AG20443 (cell line): ENCODE measurements around the gene ZMYM3.
"Not testable (repeated sequence)": the region's sequence is repeated elsewhere in the genome, so short reads cannot be mapped to it uniquely, and the experiment has no call there.

Experiments
- DNase-seq: peaks from one replicate; pipeline ENCODE4 v3.0.0; 2012; ENCODE audit warnings: low spot score, mixed read lengths

ZMYM3 gene

GRCh38 chrX:71254092-71254963, at the start of gene ZMYM3:
Gene ZMYM3 (minus strand): TSS chrX:71254140. CDS start chrX:71253255, 885 bp downstream.
- DNase-seq, result peak; percentile 95

DNA sequence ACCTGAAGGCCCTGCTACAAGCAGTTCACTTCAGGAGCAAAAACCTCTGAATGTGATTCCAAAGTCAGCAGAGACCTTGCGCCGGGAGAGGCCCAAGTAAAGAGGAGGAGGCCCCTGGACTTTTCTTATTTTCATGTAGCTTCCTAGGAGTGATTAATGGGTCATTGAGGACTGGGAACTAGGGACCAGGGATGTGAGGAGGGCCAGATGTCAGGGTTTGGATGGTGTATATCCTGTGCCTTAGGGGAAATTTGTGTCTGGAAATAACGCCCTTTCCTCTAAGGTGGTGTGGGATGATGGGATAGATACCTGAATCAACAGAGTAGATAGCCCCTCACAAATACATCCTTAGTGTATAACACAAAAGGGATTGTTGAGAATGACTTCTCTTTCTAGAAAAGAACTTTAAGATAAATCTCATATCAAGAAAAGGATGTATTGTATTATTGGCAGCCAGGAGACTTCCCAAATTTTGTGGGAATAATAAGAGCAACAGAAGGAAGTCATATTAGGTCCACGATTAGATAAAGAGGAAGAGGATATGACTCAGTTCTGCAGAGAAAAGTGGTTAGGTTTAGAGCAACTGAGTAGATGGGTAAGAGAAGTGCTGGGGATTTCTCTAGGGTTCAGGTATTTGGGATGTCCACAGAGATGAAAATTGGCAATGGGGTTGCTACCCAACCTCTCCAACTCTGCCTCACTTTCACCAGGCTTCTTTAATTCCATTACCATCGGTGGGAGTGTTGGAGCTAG, 48.7 kb upstream of the ZMYM3 start:
- no peak for DNase-seq

DNA sequence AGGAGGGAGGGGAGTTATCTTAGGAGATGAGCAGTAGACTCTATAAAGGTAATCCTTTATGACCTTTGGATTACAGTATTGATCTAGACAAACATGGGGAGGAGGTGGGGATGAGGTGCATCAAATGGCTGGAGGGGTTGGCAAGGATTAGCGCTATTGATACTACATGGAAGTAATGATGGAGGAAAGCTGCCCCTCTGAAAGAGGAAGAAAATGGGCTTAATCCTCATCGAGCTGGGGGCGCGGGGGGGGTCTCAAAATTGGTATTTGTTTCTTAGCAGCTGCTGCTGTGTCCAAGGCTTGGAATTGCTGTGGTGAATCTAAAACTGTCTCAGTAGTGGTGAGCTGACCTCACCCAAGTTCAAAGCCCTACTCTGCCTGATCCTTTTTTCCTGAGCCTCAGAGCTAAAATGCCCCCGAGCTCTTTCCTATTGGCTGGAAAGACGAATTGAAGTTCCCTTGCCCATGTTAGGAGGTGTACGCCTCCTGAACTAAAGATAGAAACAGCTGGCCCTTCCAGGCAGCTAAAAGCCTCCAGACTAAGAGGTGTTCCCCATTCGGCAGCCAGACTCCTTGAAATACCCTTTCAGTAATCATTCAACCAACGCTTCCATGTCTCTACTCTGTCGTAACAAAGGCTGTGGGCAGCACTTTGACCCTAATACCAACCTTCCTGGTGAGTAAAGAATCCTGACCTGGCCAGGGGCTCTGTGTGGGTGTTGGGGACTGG, 47.4 kb upstream of the ZMYM3 start, which contains the start of gene ITGB1BP2:
TSS of gene ITGB1BP2 (plus strand) at position 556 of the 730 bp plus-strand sequence. CDS start at position 613, 57 bp downstream.
- peak; percentile 27 for DNase-seq

- not testable (repeated sequence) for DNase-seq
Measured at GRCh38 chrX:71300495-71300894, 46.6 kb upstream of the ZMYM3 start.

GRCh38 chrX:71300064-71300463, 46.1 kb upstream of the ZMYM3 start:
- not testable (repeated sequence) for DNase-seq

DNA sequence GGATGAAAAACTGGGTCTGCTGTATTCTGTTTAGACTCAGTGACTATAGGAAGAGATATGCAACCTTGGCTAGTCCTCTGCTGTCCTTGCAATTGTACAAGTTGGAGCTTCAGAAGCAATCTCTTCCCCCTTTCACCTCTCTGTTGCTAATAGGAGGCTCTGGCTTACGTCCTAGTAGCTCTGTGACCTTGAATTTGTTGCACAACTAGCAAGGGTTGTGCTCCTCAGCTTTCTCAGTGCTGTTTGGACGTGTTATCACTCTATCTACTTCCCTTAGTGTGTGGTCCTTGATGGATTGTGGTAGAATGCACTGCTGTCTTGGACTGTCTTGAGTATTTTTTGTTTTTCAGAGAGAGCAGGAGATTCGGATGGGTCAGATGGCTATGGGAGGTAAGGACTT, 44.2 kb upstream of the ZMYM3 start:
- no peak for DNase-seq

DNA sequence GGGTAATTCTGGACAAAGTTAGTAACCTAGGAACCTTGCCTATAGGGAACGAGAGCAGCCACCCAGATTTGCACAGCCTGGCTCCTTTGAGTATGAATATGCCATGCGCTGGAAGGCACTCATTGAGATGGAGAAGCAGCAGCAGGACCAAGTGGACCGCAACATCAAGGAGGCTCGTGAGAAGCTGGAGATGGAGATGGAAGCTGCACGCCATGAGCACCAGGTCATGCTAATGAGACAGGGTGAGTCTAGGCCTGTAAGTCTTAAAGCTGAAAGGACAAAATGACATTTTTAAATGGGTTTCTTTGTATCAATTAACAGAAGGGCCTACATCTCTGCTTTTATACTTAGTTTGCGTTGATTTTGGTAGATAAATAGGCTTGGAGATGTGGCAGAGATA, 42.9 kb upstream of the ZMYM3 start:
- no peak for DNase-seq

DNA sequence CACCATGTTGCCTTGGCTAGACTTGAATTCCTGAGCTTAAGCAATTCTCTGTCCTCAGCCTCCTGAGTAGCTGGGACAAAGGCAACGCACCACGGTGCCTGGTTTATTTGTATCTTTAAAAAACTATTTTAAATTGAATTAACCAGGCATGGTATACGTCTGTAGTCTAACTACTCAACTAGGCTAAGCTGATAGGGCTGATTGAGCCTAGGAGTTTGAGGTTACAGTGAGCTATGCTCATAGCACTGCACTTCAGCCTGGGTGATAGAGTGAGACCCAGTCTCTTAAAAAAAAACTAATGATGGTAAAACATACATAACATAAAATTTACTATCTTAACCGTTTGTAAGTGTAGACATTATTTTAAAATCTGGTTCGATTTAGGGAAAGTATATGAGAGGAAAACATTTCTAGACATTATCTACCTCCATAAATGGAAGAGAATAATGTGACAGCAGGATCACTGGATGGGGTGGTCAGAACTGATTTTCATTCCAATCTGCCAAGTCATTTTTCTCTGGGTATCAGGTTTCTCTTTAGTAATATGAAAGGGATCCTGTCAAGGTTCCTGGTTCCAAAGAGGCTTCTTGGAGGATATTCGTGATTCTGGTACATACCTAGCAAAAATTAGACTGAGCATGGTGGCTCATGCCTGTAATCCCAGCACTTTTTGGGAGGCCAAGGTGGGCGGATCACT, 38.9 kb upstream of the ZMYM3 start:
- peak; percentile 33 for DNase-seq

DNA sequence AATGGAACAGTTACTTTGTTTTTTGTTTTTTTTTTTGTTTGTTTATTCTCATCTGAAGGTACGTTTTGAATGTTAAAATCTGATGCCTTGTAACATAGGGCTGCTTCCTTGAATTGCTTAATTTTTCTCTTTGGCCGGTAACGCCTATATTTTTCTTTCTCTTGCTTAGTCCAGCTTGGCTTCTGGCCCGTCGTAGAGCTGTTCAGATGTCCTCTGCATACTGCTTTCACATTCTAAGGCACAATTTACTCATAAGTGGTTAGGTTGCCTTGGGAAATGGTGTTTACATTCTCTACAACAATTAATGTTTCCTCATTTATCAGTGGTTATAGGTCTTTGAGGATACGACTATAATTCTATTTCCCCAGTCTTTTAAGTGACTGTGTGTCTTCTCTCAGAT, 37.4 kb upstream of the ZMYM3 start:
- no peak for DNase-seq

GRCh38 chrX:71285929-71286328, 32.0 kb upstream of the ZMYM3 start:
- DNase-seq, result no peak

- DNase-seq, result peak; percentile 89
Measured at GRCh38 chrX:71283403-71284143, 29.6 kb upstream of the ZMYM3 start, which contains the start of gene NONO. Gene NONO (plus strand): TSS chrX:71283635. CDS start chrX:71290638, 7,003 bp downstream.

GRCh38 chrX:71282514-71283402, 28.8 kb upstream of the ZMYM3 start:
- DNase-seq, result peak; percentile 38

GRCh38 chrX:71281300-71281699, 27.4 kb upstream of the ZMYM3 start:
- DNase-seq, result not testable (repeated sequence)

DNA sequence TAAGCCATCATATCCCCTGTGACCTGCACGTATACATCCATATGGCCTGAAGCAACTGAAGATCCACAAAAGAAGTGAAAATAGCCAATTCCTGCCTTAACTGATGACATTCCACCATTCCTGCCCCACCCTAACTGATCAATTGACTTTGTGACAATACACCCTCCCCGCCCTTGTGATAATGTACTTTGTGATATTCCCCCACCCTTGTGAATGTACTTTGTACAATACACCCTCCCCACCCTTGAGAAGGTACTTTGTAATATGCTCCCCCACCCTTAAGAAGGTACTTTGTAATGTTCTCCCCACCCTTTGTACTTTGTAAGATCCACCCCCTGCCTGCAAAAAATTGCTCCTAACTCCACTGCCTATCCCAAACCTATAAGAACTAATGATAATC, 18.4 kb upstream of the ZMYM3 start:
- DNase-seq, result not testable (repeated sequence)

- DNase-seq, result no peak
Measured at GRCh38 chrX:71269801-71270395, 16.0 kb upstream of the ZMYM3 start.

- not testable (repeated sequence) for DNase-seq
Measured at GRCh38 chrX:71268624-71269023, 14.7 kb upstream of the ZMYM3 start.

DNA sequence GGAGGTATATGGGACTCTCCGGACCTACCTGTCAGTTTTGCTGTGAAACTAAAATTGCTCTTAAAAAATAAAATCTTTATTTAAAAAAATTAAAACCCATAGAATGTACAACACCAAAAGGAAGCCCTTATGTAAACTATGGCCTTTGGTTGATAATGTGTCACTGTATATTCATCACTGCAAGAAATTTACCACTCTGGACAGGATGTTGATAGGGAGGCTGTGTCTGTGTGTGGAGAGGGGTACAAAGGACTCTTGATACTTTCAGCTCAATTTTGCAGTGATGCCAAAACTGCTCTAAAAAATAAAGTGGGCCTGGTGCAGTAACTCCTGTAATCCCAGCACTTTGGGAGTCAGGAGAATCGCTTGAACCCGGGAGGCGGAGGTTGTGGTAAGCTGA, 2.9 kb upstream of the ZMYM3 start:
- no peak for DNase-seq

- no peak for DNase-seq
Measured at GRCh38 chrX:71256051-71256450, 2.1 kb upstream of the ZMYM3 start.
